ENCODE measurements around the gene GOLGA1.

GOLGA1 gene

GRCh38 chr9:124884376-124884775, 56.5 kb downstream of the GOLGA1 start:
- TF ChIP-seq POLR2AphosphoS5 (IDR thresholded peaks at IDR 0.05; ENCODE audit: low read depth, low read length): no peak
- TF ChIP-seq FOXP2 (optimal IDR thresholded peaks at IDR 0.05; ENCODE audit: borderline replicate concordance, extremely low read depth, extremely low read length, insufficient read depth): no peak
- no peak for TF ChIP-seq REST (IDR thresholded peaks at IDR 0.05; ENCODE audit: insufficient read depth in 1 of 2, low read depth in 2 of 2, low read length in 2 of 2)
- no peak for TF ChIP-seq SIN3A (IDR thresholded peaks at IDR 0.05; ENCODE audit: borderline replicate concordance, insufficient read depth, low read length)
- no peak for TF ChIP-seq TAF1 (IDR thresholded peaks at IDR 0.05; ENCODE audit: borderline replicate concordance, insufficient read depth, low read length)

- no peak for TF ChIP-seq TAF1 (IDR thresholded peaks at IDR 0.05; ENCODE audit: borderline replicate concordance, insufficient read depth, low read length)
- no peak for TF ChIP-seq REST (IDR thresholded peaks at IDR 0.05; ENCODE audit: insufficient read depth in 1 of 2, low read depth in 2 of 2, low read length in 2 of 2)
These were observed 58.7 kb downstream of the GOLGA1 start for GRCh38 chr9:124882231-124882630.

- no peak for TF ChIP-seq SIN3A (IDR thresholded peaks at IDR 0.05; ENCODE audit: borderline replicate concordance, insufficient read depth, low read length)
- TF ChIP-seq FOXP2 (optimal IDR thresholded peaks at IDR 0.05; ENCODE audit: borderline replicate concordance, extremely low read depth, extremely low read length, insufficient read depth): no peak
- no peak for TF ChIP-seq TAF1 (IDR thresholded peaks at IDR 0.05; ENCODE audit: borderline replicate concordance, insufficient read depth, low read length)
- TF ChIP-seq POLR2AphosphoS5 (IDR thresholded peaks at IDR 0.05; ENCODE audit: low read depth, low read length): no peak
- no peak for TF ChIP-seq REST (IDR thresholded peaks at IDR 0.05; ENCODE audit: insufficient read depth in 1 of 2, low read depth in 2 of 2, low read length in 2 of 2)
These were observed 59.6 kb downstream of the GOLGA1 start for GRCh38 chr9:124881138-124881743.

GRCh38 chr9:124880501-124880900, 60.4 kb downstream of the GOLGA1 start:
- TF ChIP-seq FOXP2 (optimal IDR thresholded peaks at IDR 0.05; ENCODE audit: borderline replicate concordance, extremely low read depth, extremely low read length, insufficient read depth): no peak
- TF ChIP-seq REST (IDR thresholded peaks at IDR 0.05; ENCODE audit: insufficient read depth in 1 of 2, low read depth in 2 of 2, low read length in 2 of 2): no peak
- no peak for TF ChIP-seq TAF1 (IDR thresholded peaks at IDR 0.05; ENCODE audit: borderline replicate concordance, insufficient read depth, low read length)
- no peak for TF ChIP-seq POLR2AphosphoS5 (IDR thresholded peaks at IDR 0.05; ENCODE audit: low read depth, low read length)
- TF ChIP-seq SIN3A (IDR thresholded peaks at IDR 0.05; ENCODE audit: borderline replicate concordance, insufficient read depth, low read length): no peak

GRCh38 chr9:124879226-124879625, 61.7 kb downstream of the GOLGA1 start:
- TF ChIP-seq REST (IDR thresholded peaks at IDR 0.05; ENCODE audit: insufficient read depth in 1 of 2, low read depth in 2 of 2, low read length in 2 of 2): no peak
- no peak for TF ChIP-seq TAF1 (IDR thresholded peaks at IDR 0.05; ENCODE audit: borderline replicate concordance, insufficient read depth, low read length)
- no peak for TF ChIP-seq FOXP2 (optimal IDR thresholded peaks at IDR 0.05; ENCODE audit: borderline replicate concordance, extremely low read depth, extremely low read length, insufficient read depth)
- no peak for TF ChIP-seq SIN3A (IDR thresholded peaks at IDR 0.05; ENCODE audit: borderline replicate concordance, insufficient read depth, low read length)
